Stimulated activated naive B cell treated with anti-CD40 and anti-IgM and Interleukin-4, amounts not matched to agents 10 μg/mL and 1 μg/mL and 100 μg/mL, for 72 hours (primary cell): ENCODE measurements around the gene SKIDA1.

Experiments used
- ATAC-seq, 2 donors: fragments of 150-1000 bp; cut with Tn5 transposase; replicated peaks; 2 replicates each; pipeline ENCODE4 v1.10.0; 2021; ENCODE audit warnings: moderate library complexity in 1 of 2
- DNase-seq: peaks from one replicate; pipeline ENCODE4 v3.0.0; 2021
- H3K27ac Mint-ChIP-seq: one replicate; pipeline ENCODE4 v1.8.0; 2022; ENCODE audit warnings: mild to moderate bottlenecking, mixed read lengths
- H3K27me3 Mint-ChIP-seq, 2 donors: one replicate each; pipeline ENCODE4 v1.8.0; 2022; ENCODE audit warnings: mixed read lengths in 2 of 2
- H3K36me3 Mint-ChIP-seq, 2 donors: one replicate each; pipeline ENCODE4 v1.8.0; 2022; ENCODE audit warnings: mixed read lengths in 2 of 2, mild to moderate bottlenecking in 1 of 2
- H3K4me1 Mint-ChIP-seq, 2 donors: one replicate each; pipeline ENCODE4 v1.8.0; 2022; ENCODE audit warnings: mixed read lengths in 2 of 2, mild to moderate bottlenecking in 1 of 2
- H3K4me3 Mint-ChIP-seq, 2 donors: one replicate each; pipeline ENCODE4 v1.8.0; 2022; ENCODE audit warnings: mild to moderate bottlenecking in 2 of 2, mixed read lengths in 2 of 2, moderate library complexity in 1 of 2
- H3K9me3 Mint-ChIP-seq, 2 donors: one replicate each; pipeline ENCODE4 v1.8.0; 2022; ENCODE audit warnings: mixed read lengths in 2 of 2, mild to moderate bottlenecking in 1 of 2

SKIDA1 gene

DNA sequence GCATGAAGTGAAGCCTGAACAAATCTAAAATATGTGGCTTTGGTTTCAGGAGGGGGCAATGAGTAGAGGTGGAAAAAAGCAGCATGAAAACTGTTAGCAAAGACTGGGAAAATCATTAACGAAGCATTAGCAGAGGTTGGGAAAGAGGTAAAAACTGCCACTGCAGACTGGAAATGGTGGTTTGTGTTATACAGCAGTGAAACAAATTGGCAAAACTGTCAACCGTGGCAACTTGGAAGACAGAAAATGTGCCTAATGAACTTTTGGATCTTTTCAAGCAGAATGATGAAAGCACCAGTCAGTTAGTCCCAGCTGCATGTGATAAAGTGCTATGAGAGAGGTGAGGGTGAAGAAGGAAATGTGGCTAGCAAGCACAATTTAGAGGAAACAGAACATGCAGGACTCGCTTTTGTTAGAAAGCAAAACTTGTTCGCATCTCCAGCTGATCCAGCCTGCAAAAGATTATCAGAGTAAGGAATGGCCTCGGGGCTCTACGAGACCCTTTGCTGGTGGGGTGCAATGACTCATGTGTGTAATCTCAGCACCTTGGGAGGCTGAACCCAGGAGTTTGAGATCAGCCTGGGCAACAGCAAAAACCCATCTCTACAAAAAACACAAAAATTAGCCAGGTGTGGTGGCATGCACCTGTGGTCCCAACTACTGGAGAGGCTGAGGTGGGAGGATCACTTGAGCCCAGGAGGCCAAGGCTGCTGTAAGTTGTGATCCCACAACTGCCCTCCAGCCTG lies 45.7 kb downstream of the SKIDA1 start:
- H3K27ac Mint-ChIP-seq, result no peak overlapping the region
- H3K36me3 Mint-ChIP-seq, result peaks cover 0 to 6% of the 10 kb centered on the region in 2 donors
- DNase-seq (no peak), ATAC-seq (no peak)
- peaks cover 17 to 32% of the 10 kb centered on the region in 2 donors for H3K27me3 Mint-ChIP-seq
- H3K4me1 Mint-ChIP-seq, result no peaks in the 10 kb centered on the region
- peaks cover 4 to 5% of the 10 kb centered on the region in 2 donors for H3K9me3 Mint-ChIP-seq
- no peak overlapping the region for H3K4me3 Mint-ChIP-seq

DNA sequence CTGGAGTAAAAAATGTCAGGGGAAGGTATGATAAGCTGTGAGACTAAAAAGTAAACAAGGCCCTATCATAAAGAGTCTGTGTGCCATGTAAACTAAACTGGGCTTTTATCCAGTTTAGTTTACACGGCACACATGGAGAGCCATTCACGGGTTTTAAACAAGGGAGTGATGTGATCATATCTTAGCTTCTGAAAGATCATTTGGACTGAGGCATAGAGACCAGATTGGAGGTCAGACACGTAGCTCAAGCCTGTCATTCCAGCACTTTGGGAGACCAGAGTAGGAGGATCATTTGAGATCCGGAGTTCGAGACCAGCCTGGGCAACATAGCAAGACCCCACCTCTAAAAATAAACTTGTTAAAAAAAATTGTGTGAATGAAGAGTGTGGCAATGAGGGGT lies 50.1 kb downstream of the SKIDA1 start:
- Mint-ChIP-seq H3K27me3 (peaks cover 20 to 33% of the 10 kb centered on the region in 2 donors), H3K36me3 (peaks cover 0 to 6% of the 10 kb centered on the region in 2 donors), H3K4me1 (no peaks in the 10 kb centered on the region), H3K27ac (no peak overlapping the region), H3K9me3 (peaks cover 2 to 5% of the 10 kb centered on the region in 2 donors), H3K4me3 (no peak overlapping the region)
- ATAC-seq (no peak), DNase-seq (no peak)

DNA sequence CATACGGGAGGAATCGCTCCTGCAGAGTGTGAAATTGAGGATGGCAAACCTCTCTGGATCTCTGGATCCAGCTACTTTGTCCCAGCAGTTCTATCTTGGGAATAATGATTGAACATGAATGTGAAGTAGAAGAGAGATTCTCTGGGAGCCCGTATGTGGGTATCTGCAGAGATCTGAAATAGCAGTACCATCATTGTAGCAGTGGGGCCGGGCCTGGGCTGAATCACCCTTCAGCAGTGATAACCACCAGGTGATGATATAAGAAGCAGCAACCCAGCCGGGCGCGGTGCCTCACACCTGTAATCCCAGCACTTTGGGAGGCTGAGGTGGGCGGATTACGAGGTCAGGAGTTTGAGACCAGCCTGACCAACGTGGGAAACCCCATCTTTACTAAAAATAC lies 51.9 kb downstream of the SKIDA1 start:
- Mint-ChIP-seq H3K4me3 (no peak overlapping the region), H3K27me3 (peaks cover 9 to 18% of the 10 kb centered on the region in 2 donors), H3K27ac (no peak overlapping the region), H3K4me1 (no peaks in the 10 kb centered on the region), H3K36me3 (no peaks in the 10 kb centered on the region), H3K9me3 (no peaks in the 10 kb centered on the region)
- no peak for DNase-seq
- ATAC-seq, result no peak

DNA sequence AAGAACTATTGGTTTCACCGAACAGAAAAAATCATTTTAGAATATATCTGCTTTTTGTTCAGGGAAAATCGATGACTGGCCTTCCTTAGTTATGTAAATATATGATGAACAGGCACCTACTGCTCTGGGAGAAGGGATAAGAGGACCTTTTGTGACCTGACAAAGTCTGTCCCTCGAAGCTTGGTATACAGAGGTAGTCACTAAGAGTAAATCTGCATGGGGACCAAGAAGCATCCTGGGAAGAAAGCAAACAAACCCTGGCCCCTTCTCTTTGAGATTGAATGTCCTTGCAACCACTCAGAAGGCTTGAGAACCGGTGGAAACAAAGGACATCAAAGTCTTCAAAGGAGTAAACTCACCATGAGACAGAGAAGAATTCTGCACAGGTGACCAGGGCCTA lies 52.3 kb downstream of the SKIDA1 start:
- H3K27ac Mint-ChIP-seq, result no peak overlapping the region
- H3K36me3 Mint-ChIP-seq, result no peaks in the 10 kb centered on the region
- H3K9me3 Mint-ChIP-seq, result no peaks in the 10 kb centered on the region
- ATAC-seq, result no peak
- peaks cover 9 to 20% of the 10 kb centered on the region in 2 donors for H3K27me3 Mint-ChIP-seq
- no peak for DNase-seq
- no peaks in the 10 kb centered on the region for H3K4me1 Mint-ChIP-seq
- H3K4me3 Mint-ChIP-seq, result no peak overlapping the region

DNA sequence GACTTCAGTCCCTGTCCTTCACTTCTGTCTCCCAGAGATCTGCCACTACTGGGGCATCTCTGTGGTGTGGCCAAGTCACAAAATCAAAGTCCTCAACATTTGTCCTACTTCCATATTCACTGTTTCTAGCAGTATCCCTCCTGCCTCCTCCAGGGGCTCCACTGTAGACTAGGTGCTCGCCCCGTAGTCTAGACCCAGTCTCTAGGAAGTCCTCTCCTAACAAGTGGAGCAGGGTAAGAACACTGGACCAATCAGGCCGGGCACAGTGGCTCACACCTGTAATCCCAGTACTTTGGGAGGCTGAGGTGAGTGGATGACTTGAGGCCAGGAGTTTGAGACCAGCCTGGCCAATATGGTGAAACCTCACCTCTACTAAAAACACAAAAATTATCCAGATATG lies 57.4 kb downstream of the SKIDA1 start:
- H3K9me3 Mint-ChIP-seq, result no peaks in the 10 kb centered on the region
- peaks cover 4 to 26% of the 10 kb centered on the region in 2 donors for H3K27me3 Mint-ChIP-seq
- H3K4me1 Mint-ChIP-seq, result no peaks in the 10 kb centered on the region
- no peak overlapping the region for H3K4me3 Mint-ChIP-seq
- H3K36me3 Mint-ChIP-seq, result no peaks in the 10 kb centered on the region
- H3K27ac Mint-ChIP-seq, result no peak overlapping the region
- ATAC-seq (no peak), DNase-seq (no peak)

DNA sequence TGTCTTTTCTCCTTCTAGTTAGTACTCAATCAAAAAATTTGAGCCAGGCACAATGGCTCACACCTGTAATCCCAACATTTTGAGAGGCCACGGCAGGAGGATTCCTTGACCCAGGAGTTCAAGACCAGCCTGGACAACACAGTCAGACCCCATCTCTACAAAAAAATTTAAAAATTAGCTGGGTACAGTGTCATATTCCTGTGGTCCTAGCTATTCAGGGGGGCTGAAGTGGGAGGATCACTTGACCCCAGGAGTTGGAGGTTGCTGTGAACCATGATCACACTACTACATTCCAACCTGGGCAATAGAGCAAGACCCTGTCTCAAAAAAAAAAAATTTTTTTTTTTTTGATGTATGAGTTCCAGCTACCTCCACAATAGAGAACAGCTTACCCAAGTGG lies 57.8 kb downstream of the SKIDA1 start:
- DNase-seq, result no peak
- no peaks in the 10 kb centered on the region for H3K9me3 Mint-ChIP-seq
- H3K36me3 Mint-ChIP-seq, result no peaks in the 10 kb centered on the region
- H3K4me3 Mint-ChIP-seq, result no peak overlapping the region
- no peak for ATAC-seq
- H3K4me1 Mint-ChIP-seq, result no peaks in the 10 kb centered on the region
- no peak overlapping the region for H3K27ac Mint-ChIP-seq
- H3K27me3 Mint-ChIP-seq, result peaks cover 4 to 29% of the 10 kb centered on the region in 2 donors

DNA sequence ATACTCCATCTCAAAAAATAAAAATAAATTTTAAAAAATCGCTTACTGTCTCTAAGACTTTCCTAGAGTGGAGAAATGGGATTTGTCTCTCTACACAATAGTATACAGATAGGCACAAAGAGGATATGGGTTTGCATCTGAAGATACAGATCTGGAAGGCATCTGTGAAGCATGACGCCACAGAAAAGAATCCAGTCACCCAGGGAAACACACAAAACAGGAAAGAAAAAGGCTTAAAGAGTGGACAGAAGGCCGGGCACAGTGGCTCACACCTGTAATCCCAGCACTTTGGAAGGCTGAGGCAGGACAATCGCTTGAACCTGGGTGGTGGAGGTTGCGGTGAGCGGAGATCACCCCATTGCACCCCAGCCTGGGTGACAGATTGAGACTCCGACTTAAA lies 61.3 kb downstream of the SKIDA1 start:
- H3K4me3 Mint-ChIP-seq, result no peak overlapping the region
- H3K27me3 Mint-ChIP-seq, result peaks cover 0 to 19% of the 10 kb centered on the region in 2 donors
- no peaks in the 10 kb centered on the region for H3K4me1 Mint-ChIP-seq
- H3K36me3 Mint-ChIP-seq, result no peaks in the 10 kb centered on the region
- DNase-seq (no peak), ATAC-seq (no peak)
- H3K27ac Mint-ChIP-seq, result no peak overlapping the region
- no peaks in the 10 kb centered on the region for H3K9me3 Mint-ChIP-seq
